ENCODE results near the gene GTPBP2. TPM values are rescaled to one million over a fixed set of nuclear protein-coding genes. Genes with fewer than 3 reads are reported as not detected.

The GTPBP2 gene
- total and polyA plus RNA-seq, 2 of the 13 experiments (the other 11 are each of a cell fraction or from before 2014, with no cell fraction given) = 26.9 to 88.2 TPM

DNA sequence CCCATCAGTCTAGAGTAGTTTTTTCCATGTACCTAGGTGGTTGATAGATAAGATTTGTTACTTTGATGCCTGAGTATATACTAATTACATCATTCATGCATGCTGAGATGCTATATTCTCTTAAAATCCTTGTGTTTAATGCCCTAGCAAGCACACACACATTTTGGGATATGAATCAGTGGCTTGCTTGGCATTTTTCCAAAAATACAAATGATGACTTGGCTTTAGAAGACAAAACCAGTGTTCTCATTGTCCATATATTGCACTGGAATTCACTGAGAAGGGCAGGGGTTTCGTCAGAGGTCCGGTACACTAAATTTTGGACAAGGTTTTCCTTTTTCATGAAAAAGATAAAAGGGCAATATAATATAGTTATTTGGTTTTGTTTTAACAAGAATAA lies 24.9 kb downstream of the GTPBP2 start:
- no peaks in the 10 kb centered on the region for H3K27me3 ChIP-seq (ENCODE audit: control insufficient read depth in 1 of 2, insufficient read depth in 2 of 2, low read length in 2 of 2)
- no peak overlapping the region for H3K27ac ChIP-seq (ENCODE audit: extremely low read length, insufficient read depth, low read length)
- H2AFZ ChIP-seq (ENCODE audit: low read length) = no peak overlapping the region
- TF ChIP-seq, protein P1, sequence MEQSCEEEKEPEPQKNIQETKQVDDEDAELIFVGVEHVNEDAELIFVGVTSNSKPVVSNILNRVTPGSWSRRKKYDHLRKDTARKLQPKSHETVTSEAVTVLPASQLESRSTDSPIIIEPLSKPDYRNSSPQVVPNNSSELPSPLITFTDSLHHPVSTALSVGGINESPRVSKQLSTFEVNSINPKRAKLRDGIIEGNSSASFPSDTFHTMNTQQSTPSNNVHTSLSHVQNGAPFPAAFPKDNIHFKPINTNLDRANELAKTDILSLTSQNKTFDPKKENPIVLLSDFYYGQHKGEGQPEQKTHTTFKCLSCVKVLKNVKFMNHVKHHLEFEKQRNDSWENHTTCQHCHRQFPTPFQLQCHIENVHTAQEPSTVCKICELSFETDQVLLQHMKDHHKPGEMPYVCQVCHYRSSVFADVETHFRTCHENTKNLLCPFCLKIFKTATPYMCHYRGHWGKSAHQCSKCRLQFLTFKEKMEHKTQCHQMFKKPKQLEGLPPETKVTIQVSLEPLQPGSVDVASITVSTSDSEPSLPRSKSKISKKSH (CRISPR knock-in tag; IDR thresholded peaks at IDR 0.05; ENCODE audit: borderline replicate concordance) = no peak
- TF ChIP-seq ONECUT2 (CRISPR knock-in tag; IDR thresholded peaks at IDR 0.05) (no peak), NFE2L1 (CRISPR knock-in tag; IDR thresholded peaks at IDR 0.05; ENCODE audit: borderline replicate concordance) (no peak), YEATS2 (CRISPR knock-in tag; IDR thresholded peaks at IDR 0.05; ENCODE audit: borderline replicate concordance) (no peak), CENPBD1 (CRISPR knock-in tag; IDR thresholded peaks at IDR 0.05; ENCODE audit: borderline replicate concordance, low read depth) (no peak)
- TF ChIP-seq, protein P2, sequence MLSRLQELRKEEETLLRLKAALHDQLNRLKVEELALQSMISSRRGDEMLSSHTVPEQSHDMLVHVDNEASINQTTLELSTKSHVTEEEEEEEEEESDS (CRISPR knock-in tag; IDR thresholded peaks at IDR 0.05; ENCODE audit: borderline replicate concordance) = no peak
- TF ChIP-seq, protein P3, sequence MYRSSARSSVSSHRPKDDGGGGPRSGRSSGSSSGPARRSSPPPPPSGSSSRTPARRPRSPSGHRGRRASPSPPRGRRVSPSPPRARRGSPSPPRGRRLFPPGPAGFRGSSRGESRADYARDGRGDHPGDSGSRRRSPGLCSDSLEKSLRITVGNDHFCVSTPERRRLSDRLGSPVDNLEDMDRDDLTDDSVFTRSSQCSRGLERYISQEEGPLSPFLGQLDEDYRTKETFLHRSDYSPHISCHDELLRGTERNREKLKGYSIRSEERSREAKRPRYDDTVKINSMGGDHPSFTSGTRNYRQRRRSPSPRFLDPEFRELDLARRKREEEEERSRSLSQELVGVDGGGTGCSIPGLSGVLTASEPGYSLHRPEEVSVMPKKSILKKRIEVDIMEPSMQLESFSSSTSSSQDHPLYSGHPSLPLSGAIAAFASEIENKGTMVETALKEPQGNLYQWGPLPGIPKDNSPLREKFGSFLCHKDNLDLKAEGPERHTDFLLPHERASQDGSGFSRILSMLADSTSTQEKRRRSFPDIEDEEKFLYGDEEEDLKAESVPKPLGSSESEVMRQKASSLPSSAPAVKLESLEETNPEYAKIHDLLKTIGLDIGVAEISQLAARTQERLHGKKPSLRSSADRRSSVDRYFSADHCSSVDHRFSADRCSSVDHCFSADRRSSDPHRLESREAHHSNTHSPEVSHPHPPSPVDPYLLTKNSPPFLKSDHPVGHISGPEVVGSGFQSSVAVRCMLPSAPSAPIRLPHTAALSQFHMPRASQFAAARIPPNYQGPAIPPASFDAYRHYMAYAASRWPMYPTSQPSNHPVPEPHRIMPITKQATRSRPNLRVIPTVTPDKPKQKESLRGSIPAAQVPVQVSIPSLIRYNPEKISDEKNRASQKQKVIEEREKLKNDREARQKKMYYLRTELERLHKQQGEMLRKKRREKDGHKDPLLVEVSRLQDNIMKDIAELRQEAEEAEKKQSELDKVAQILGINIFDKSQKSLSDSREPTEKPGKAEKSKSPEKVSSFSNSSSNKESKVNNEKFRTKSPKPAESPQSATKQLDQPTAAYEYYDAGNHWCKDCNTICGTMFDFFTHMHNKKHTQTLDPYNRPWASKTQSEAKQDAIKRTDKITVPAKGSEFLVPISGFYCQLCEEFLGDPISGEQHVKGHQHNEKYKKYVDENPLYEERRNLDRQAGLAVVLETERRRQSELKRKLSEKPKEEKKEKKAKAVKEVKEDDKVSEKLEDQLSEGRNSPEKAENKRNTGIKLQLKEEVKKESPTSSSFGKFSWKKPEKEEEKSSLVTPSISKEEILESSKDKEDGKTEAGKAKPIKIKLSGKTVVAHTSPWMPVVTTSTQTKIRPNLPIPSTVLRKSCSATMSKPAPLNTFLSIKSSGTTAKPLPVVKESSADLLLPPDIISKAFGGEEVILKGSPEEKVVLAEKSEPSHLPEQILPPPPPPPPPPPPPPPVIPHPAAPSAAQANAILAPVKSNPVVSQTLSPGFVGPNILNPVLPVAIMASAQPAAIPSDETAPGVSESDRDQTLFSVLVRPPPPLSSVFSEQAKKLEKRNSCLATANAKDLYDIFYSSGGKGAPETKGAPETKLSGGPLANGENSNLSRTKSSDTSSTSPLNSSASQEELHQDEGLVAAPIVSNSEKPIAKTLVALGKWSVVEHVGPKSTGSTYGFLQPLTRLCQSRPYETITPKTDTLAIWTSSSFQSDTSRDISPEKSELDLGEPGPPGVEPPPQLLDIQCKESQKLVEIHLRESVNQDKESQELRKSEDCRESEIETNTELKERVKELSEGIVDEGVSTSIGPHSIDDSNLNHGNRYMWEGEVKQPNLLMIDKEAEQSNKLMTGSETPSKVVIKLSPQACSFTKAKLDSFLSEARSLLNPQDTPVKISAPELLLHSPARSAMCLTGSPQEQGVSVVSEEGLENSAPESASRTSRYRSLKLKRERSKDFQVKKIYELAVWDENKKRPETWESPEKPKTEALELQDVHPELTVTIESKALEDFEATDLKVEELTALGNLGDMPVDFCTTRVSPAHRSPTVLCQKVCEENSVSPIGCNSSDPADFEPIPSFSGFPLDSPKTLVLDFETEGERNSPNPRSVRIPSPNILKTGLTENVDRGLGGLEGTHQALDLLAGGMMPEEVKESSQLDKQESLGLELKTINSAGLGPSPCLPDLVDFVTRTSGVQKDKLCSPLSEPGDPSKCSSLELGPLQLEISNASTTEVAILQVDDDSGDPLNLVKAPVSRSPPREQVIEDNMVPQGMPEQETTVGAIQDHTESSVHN (CRISPR knock-in tag; IDR thresholded peaks at IDR 0.05) = no peak
- in situ Hi-C loops (cut with HindIII; ENCODE audit: extremely low pct_ligation_motif_present, low pct_unique_long_range_greater_than_20kb) = no loop called here
- WGBS (ENCODE audit: low lambda C conversion rate) = 92% methylated on average over 2 of the region's 2 CpGs
- CTCF ChIA-PET (ENCODE audit: low intra/inter-chr PET ratio, low total read pairs) = no interaction called here
- no peaks in the 10 kb centered on the region for H3K4me1 ChIP-seq (ENCODE audit: insufficient read depth, low read length)
- no peaks in the 10 kb centered on the region for H4K20me1 ChIP-seq (ENCODE audit: insufficient read depth, low read length)
- intact Hi-C loops (cut with micrococcal nuclease; ENCODE audit: unreplicated experiment) = loop anchor here (10.0 kb wide), 1 partner anchor 61 kb away; no protein-coding TSS in a partner anchor
- POLR2A ChIA-PET = interaction anchor here (1.8 kb wide), 1 partner anchor 25 kb away, joined by 6 read pairs; the partner anchor contains the start of gene GTPBP2
- H3K79me2 ChIP-seq (ENCODE audit: insufficient read depth, low read length) = no peaks in the 10 kb centered on the region
- H3K9me3 ChIP-seq (ENCODE audit: low read length) = no peaks in the 10 kb centered on the region
- DNase-seq (ENCODE audit: low spot score) (no peak), FAIRE-seq (no peak), ATAC-seq (no peak)
- H3K36me3 ChIP-seq (replicated peaks in 1 of 2; ENCODE audit: control insufficient read depth in 1 of 2, insufficient read depth in 2 of 2, low read length in 2 of 2) = peaks cover 12 to 71% of the 10 kb centered on the region in 2 experiments
- H3K4me2 ChIP-seq (ENCODE audit: low read depth, low read length) = no peak overlapping the region
- H3K9ac ChIP-seq (ENCODE audit: insufficient read depth, low read depth, low read length) = no peak overlapping the region
- BruUV-seq (replicated peaks) = no TSS peak
- H3K4me3 ChIP-seq (replicated peaks in 1 of 3; ENCODE audit: insufficient read depth in 1 of 3, low read depth in 2 of 3, low read length in 3 of 3) = no peak overlapping the region
